HG03565 (cell line): ENCODE data around the gene POLR2E.

Experiments used
- ATAC-seq: cut with Tn5 transposase; IDR thresholded peaks from one replicate; pipeline ENCODE4 v1.9.1; 2021; ENCODE audit warnings: mild to moderate bottlenecking, moderate library complexity; ENCODE audit not compliant: unreplicated experiment

Gene POLR2E

DNA sequence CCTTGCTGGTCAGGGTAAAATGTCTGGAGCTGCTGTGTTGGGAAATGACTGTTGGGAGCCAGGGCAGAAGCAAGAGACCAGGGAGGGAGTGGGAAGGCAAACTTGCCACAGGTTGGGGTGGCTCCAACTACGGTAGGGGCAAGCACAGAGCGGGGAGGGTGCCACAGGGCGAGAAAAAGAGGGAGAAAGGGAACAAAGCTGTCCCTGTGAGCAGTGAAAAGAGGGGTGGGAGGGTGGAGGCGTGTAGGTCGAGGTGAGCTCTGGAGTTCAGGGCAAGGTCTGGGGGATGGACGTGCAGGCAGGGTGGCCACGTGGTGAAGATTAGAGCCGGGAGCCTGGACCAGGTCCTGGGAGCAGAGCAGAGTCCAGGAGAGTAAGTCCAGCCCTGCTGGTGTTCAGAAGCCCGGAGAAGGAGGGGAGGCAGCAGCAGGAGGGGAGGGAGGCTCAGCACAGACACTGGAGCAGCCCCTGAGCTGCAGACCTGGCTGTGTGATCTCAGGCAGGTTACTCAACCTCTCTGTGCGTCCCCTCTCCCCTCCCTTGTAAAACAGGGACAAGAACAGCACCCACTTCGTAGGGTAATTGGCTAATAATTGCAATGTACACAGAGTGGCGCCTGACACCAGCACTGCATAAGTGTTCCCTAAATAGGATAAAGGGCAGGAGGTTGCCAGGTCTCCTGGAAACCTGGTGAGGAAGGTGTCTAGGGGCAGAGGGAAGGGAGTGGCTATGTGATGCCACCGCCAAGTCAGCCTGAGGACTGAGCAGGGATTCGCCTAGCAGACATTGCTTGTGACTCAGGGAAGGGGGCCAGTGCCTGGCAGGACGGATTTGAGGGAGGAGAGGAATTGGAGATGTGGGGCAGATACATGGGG, 3.2 kb upstream of the POLR2E start:
- no peak for ATAC-seq

DNA sequence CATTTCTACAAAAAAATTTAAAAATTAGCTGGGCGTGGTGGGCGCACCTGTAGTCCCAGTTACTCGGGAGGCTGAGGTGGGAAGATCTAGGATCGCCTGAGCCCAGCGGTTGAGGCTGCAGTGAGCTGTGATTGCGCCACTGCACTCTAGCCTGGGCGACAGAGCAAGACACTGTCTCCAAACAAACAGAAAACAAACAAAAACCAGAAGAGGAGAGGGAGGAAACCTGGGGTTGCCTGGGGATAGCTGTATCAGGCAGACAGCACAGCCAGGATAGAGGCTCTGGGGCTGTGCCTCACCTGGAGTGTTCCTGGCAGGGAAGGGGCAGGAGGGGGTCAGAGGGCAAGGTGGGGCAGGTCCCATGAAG, 2.6 kb upstream of the POLR2E start:
- ATAC-seq: no peak

DNA sequence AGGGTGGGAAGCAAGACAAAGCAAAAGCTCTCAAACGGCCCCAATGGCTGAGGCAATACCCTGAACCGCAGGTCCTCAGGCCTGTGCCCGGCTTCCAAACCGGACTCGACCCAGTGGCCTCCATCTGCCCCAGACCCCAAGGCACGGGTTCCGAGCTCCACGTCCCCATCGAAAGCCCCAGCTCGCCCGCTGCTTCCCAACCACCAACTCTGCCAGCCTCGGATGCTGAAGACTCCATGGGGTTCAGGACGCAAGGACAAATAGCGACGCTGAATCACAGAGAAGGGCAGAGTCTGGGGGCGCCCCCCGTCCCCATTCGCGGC, 559 bp downstream of the POLR2E start:
- no peak for ATAC-seq

DNA sequence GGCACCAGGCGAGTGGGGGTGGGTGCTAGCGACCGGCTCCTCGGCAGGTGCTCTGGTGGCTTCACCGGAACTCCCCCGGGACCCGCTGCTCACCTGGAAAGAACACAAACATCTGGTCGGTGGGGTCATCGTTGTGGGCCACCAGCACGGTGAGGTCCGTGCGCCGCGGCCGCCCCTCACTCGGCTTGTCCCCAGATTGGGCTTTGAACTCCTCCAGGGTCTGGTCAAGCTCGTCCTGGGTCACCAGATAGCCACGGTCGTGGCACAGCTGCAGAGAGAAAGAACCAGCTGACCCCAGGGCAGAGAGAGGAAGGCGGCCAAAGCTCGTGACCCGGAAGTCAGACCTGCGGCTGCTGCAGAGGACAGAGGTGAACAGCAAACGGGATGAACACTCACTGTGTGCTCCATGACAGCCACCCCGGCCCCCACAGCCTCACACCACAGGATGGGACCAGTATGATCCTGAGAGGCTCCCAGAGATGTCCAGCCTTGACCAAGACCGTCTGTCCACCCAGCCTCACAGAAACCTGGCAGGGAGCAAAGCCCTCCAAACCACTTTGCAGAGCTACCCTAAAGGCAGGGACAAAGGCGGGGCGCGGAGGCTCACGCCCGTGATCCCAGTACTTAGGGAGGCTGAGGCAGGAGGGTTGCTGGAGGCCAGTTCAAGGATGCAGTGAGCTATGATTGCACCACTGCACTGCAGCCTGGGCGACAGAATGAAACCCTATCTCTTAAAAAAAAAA, 1.2 kb downstream of the POLR2E start:
- ATAC-seq: no peak

DNA sequence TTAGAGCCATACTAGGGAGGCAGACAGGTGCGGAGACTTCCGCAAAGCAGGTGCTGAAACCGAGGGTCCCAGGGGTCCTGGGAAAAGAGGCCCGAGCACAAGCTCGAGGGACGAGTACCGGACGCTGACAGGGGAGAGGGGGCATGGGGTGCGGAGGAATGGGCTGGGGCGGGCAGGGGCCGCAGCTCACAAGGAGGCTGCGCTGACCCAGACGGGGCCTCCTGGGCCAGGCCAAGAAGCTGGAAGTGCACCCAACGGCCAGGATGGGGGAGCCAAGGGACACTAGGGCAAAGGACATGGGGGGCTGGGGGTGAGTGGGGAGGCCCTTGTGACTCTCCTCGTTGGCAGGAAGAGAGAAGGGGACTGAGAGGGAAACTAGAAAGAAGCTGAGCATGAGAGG, 1.8 kb downstream of the POLR2E start:
- no peak for ATAC-seq

- ATAC-seq: no peak
These were observed 3.5 kb downstream of the POLR2E start for GRCh38 chr19:1091544-1092175.

GRCh38 chr19:1090731-1091543, 4.2 kb downstream of the POLR2E start:
- no peak for ATAC-seq

GRCh38 chr19:1089891-1090290, 5.3 kb downstream of the POLR2E start:
- no peak for ATAC-seq

DNA sequence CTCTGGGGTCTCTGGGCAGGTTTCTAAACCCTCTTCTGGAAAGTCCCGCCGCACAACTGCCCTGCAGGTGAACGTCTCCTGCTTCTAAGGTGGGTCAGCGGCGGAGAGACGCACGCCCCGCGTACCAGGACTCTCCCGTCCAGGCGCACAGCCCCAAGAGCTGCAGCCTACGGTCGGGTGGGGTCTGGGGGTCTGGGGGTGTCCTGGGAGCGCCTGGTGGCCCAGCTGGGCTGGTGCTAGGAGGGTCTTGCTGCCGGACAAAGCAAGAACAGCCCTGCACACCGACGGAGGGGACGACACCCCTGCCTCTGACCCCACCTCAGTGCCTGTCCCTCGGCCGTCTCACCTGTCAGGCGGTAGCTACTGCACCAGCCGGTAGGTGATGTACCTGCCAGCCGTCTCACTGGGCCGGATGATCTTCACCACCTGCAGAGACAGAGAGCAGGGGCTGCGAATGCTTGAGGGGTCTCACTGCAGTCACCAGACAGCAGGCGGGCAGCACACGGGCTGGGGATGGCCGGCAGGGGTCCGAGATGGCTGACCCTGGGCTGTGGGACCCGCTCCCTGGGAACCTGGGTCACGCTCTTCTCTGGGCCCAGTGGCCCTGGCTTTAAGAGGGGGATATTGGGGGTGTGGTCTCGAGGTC, 5.9 kb downstream of the POLR2E start:
- ATAC-seq: no peak

- no peak for ATAC-seq
These were observed 6.7 kb downstream of the POLR2E start for GRCh38 chr19:1088416-1089010.

- no peak for ATAC-seq
These were observed 7.3 kb downstream of the POLR2E start for GRCh38 chr19:1087813-1088415.

DNA sequence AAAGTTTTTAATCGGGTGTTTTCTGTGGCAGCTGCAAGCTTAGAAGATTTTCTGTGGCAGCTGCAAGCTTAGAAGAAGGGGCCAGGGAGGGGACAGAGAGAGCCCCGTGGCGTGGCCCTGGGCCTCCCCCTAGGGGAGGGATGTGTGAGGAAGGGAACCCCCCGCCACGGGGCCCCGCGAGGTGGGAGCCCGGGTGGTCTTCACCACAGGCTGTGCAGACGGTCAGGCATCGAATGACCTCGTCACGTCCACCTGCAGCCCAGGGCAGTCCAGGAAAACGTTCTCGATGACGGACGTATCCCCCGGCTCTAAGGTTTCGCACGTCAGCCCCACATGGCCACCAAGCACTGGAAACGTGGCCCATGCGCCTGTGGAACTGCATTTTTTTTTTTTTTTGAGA, 8.6 kb downstream of the POLR2E start:
- ATAC-seq: no peak

DNA sequence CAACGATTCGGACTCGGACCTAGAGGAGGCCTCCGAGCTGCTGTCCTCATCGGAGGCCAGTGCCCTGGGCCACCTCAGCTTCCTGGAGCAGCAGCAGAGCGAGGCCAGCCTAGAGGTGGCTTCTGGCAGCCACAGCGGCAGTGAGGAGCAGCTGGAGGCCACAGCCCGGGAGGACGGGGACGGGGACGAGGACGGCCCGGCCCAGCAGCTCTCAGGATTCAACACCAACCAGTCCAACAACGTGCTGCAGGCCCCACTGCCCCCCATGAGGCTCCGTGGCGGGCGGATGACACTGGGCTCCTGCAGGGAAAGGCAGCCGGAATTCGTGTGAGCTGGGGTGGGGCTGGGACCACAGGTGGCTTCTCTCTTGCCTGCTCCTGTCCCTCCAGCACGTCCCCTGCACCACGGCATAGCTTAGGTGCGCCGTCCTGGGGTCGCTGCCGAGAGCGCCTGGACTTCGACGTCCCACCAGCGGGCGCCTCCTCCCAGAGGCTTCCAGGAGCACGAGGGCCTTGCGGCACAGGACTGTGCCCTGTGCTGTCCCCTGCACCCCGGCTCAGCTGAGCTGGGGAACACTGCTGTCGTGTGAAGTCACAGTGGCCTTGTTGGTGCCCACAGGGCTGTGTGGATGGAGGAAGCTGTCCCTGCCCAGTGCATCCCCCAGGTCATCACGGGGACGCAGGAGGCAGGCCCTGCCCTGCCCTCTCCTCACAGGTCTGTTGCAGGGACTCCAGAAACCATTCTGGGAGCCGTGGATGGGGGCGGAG, 9.3 kb downstream of the POLR2E start:
- ATAC-seq: no peak

DNA sequence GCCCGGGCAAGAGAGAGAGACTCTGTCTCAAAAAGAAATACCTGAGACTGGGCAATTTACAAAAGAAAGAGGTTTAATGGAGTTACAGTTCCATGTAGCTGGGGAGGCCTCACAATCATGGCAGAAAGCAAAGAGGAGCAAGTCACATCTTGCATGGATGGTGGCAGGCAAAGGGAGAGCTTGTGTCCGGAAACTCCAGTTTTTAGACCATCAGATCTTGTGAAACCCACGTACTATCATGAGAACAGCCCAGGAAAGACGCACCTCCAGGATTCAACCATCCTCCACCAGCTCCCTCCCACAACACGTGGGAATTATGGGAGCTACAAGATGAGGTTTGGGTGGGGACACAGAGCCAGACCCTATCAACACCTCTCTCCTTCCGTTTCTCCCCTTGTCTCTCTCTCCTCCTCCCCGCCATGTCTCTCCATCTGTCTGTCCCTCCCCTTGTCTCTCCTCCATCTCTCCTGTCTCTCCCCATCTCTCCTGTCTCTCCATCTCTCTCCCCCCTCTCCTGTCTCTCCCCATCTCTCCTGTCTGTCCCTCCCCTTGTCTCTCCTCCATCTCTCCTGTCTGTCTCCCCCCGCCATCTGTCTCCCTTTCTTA, 10.0 kb downstream of the POLR2E start:
- ATAC-seq: no peak

DNA sequence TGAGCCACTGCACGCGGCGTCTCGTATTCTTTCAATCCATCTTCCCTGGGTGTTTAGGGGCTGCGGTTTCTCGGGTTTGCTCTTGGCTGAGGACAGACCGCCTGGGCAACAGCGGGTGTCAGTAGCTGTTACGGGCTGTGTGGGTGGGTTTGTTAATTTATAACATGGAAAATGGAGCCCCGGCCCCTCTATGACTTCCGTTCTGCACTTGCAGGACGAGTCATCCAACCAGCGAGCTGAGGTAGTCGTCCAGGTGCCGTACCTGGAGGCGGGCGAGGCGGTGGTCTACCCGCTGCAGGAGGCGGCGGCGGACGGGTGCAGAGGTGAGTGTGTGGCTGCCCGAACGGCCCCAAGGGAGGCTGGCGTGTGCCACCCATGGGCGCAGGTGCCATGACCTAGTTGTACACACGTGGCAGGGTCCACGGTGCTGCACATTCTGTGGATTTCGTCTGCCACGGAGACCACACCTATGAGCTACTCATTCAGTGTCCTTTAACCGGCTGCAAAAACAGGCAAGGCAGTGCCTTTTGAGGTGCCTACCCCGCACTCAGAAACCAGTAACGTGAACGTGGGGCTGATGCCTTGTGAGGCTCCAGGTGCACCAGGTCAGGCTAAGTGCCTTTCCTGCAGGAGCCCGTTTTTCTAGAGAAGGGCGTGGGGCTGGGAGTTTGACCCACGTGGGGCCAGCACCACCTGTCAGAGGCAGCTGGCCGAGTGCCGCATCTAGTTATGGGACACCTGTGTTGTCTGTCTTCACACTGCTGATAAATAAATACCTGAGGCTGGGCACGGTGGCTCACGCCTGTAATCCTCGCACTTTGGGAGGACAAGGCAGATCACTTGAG, 10.9 kb downstream of the POLR2E start:
- no peak for ATAC-seq

- ATAC-seq: no peak
These were observed 12.0 kb downstream of the POLR2E start for GRCh38 chr19:1082928-1083816.
